GM23338 (cell line): ENCODE measurements around the gene ENOSF1. TPM values are rescaled to one million over a fixed set of nuclear protein-coding genes. Genes with fewer than 3 reads are reported as not detected.

Experiments used
- ATAC-seq: fragments of 200-7000 bp; cut with Tn5 transposase; 3 replicates; pipeline ENCODE4 v1.9.1; 2020
- DNase-seq: peaks from one replicate; pipeline ENCODE4 v3.0.0-alpha.2; 2015; ENCODE audit warnings: low spot score
- H2AFZ ChIP-seq: fragments of 200-600 bp; sonication (generic); 2 replicates; pipeline ENCODE4 v1.8.0; 2016; ENCODE audit warnings: antibody characterized with exemption, mild to moderate bottlenecking, moderate library complexity
- H3F3A ChIP-seq: fragments of 200-600 bp; sonication (generic); replicated peaks from 2 replicates; pipeline ENCODE4 v1.8.0; 2017; ENCODE audit warnings: antibody characterized with exemption, mixed run types, low read depth
- H3K27ac ChIP-seq: fragments of 200-600 bp; sonication (generic); 2 replicates; pipeline ENCODE4 v1.6.1; 2016; ENCODE audit warnings: low read depth
- H3K27me3 ChIP-seq: fragments of 200-600 bp; sonication (generic); 2 replicates; pipeline ENCODE4 v1.8.0; 2016; ENCODE audit warnings: mild to moderate bottlenecking, mixed run types, moderate library complexity; ENCODE audit not compliant: insufficient read depth
- H3K36me3 ChIP-seq: fragments of 200-600 bp; sonication (generic); 2 replicates; pipeline ENCODE4 v1.8.0; 2016; ENCODE audit warnings: mild to moderate bottlenecking; ENCODE audit not compliant: insufficient read depth
- H3K4me1 ChIP-seq: fragments of 200-600 bp; sonication (generic); 2 replicates; pipeline ENCODE4 v1.8.0; 2016; ENCODE audit warnings: mild to moderate bottlenecking, moderate library complexity; ENCODE audit not compliant: insufficient read depth
- H3K4me2 ChIP-seq: fragments of 200-600 bp; sonication (generic); 2 replicates; pipeline ENCODE4 v1.7.1; 2017; ENCODE audit warnings: mixed run types
- H3K4me3 ChIP-seq: fragments of 200-600 bp; sonication (generic); 2 replicates; pipeline ENCODE4 v1.6.1; 2016; ENCODE audit warnings: mixed run types
- H3K79me2 ChIP-seq: fragments of 200-600 bp; sonication (generic); replicated peaks from 2 replicates; pipeline ENCODE4 v1.8.0; 2017; ENCODE audit warnings: mild to moderate bottlenecking; ENCODE audit not compliant: insufficient read depth
- H3K9me2 ChIP-seq: fragments of 200-600 bp; sonication (generic); 2 replicates; pipeline ENCODE4 v1.8.0; 2017; ENCODE audit not compliant: insufficient read depth
- H4K20me1 ChIP-seq: fragments of 200-600 bp; sonication (generic); replicated peaks from 2 replicates; pipeline ENCODE4 v1.8.0; 2017; ENCODE audit warnings: mild to moderate bottlenecking; ENCODE audit not compliant: insufficient read depth
- H3K27ac Mint-ChIP-seq: 2 replicates; pipeline ENCODE4 v1.8.0; 2020; ENCODE audit warnings: inconsistent platforms, mild to moderate bottlenecking, moderate library complexity, mixed read lengths
- H3K27me3 Mint-ChIP-seq: 3 replicates; pipeline ENCODE4 v1.8.0; 2022; ENCODE audit warnings: low read depth, mild to moderate bottlenecking, moderate library complexity, mixed read lengths, inconsistent platforms; ENCODE audit not compliant: insufficient read depth, poor library complexity
- H3K36me3 Mint-ChIP-seq: 3 replicates; pipeline ENCODE4 v1.8.0; 2021; ENCODE audit warnings: low read depth, mild to moderate bottlenecking, inconsistent platforms, moderate library complexity, mixed read lengths
- H3K4me1 Mint-ChIP-seq: 3 replicates; pipeline ENCODE4 v1.8.0; 2020; ENCODE audit warnings: mild to moderate bottlenecking, inconsistent platforms, mixed read lengths
- H3K4me3 Mint-ChIP-seq: 3 replicates; pipeline ENCODE4 v1.8.0; 2021; ENCODE audit warnings: moderate library complexity, mild to moderate bottlenecking, inconsistent platforms, mixed read lengths
- H3K9me3 Mint-ChIP-seq: 3 replicates; pipeline ENCODE4 v1.8.0; 2020; ENCODE audit warnings: moderate library complexity, mild to moderate bottlenecking, inconsistent platforms, mixed read lengths
- CREB1 ChIP-seq: fragments of 250-450 bp; sonication (Bioruptor Pico); IDR thresholded peaks from 2 replicates; pipeline ENCODE4 v1.5.0; 2020; ENCODE audit warnings: low read depth, mild to moderate bottlenecking, moderate library complexity
- EZH2 ChIP-seq: fragments of 200-600 bp; sonication (generic); IDR thresholded peaks from one replicate; pipeline ENCODE4 v1.8.0; 2017; ENCODE audit warnings: antibody characterized with exemption, mild to moderate bottlenecking, low read depth; ENCODE audit not compliant: unreplicated experiment
- EZH2phosphoT487 ChIP-seq: fragments of 200-600 bp; sonication (generic); IDR thresholded peaks from one replicate; pipeline ENCODE4 v1.8.1; 2018; ENCODE audit warnings: antibody characterized with exemption; ENCODE audit not compliant: unreplicated experiment
- JUNB ChIP-seq: IDR thresholded peaks from one replicate; pipeline ENCODE4 v1.6.1; 2016; ENCODE audit warnings: antibody characterized with exemption; ENCODE audit not compliant: unreplicated experiment
- NANOG ChIP-seq: IDR thresholded peaks from 2 replicates; pipeline ENCODE4 v1.6.1; 2016; ENCODE audit warnings: antibody characterized with exemption, borderline replicate concordance
- POLR2AphosphoS5 ChIP-seq: IDR thresholded peaks from 2 replicates; pipeline ENCODE4 v1.6.1; 2016; ENCODE audit warnings: antibody characterized with exemption, low read depth
- STAT1 ChIP-seq: IDR thresholded peaks from one replicate; pipeline ENCODE4 v1.6.1; 2016; ENCODE audit warnings: antibody characterized with exemption; ENCODE audit not compliant: unreplicated experiment
- ZNF114 ChIP-seq: fragments of 250-450 bp; sonication (Bioruptor Pico); IDR thresholded peaks from 2 replicates; pipeline ENCODE4 v1.5.0; 2020; ENCODE audit warnings: mild to moderate bottlenecking, moderate library complexity
- ZNF331 ChIP-seq: fragments of 250-450 bp; sonication (Bioruptor Pico); IDR thresholded peaks from 2 replicates; pipeline ENCODE4 v1.5.0; 2020; ENCODE audit warnings: low read depth, mild to moderate bottlenecking, moderate library complexity
- polyA plus RNA-seq: library from polyadenylated mRNA; unstranded; fragments of >200 nt; fragmentation: Nextera tagmentation; extraction: Ambion mirVana; gene quantifications from 2 replicates; pipeline ENCODE4 v1.2.1, GENCODE V29; 2016
- total RNA-seq: library from RNA; depleted of rRNA; stranded (reverse); fragments of >200 nt; shearing (Covaris generic); gene quantifications from 2 replicates; pipeline ENCODE4 v1.2.3, GENCODE V29; 2014
- TF ChIP-seq, protein P1 (sequence below): IDR thresholded peaks from 2 replicates; pipeline ENCODE4 v1.6.1; 2016; ENCODE audit warnings: antibody characterized with exemption
- TF ChIP-seq, protein P2 (sequence below), 2 experiments: fragments of 200-600 bp in 1 of 2; sonication (generic) in 1 of 2; conservative IDR thresholded peaks; 2 replicates each; pipeline versions ENCODE4 v1.5.1 to v1.6.1; 2016 to 2017; ENCODE audit warnings: antibody characterized with exemption in 2 of 2, low read depth in 2 of 2, mild to moderate bottlenecking in 2 of 2, moderate library complexity in 1 of 2
- TF ChIP-seq, protein P3 (sequence below): fragments of 250-450 bp; sonication (Bioruptor Pico); IDR thresholded peaks from 2 replicates; pipeline ENCODE4 v1.5.0; 2020; ENCODE audit warnings: mild to moderate bottlenecking, moderate library complexity
- TF ChIP-seq, protein P4 (sequence below): IDR thresholded peaks from one replicate; pipeline ENCODE4 v1.6.1; 2018; ENCODE audit warnings: antibody characterized with exemption; ENCODE audit not compliant: unreplicated experiment

Gene ENOSF1
- total and polyA plus RNA-seq, 2 experiments from 2014 or later = 30.1 to 36.4 TPM

DNA sequence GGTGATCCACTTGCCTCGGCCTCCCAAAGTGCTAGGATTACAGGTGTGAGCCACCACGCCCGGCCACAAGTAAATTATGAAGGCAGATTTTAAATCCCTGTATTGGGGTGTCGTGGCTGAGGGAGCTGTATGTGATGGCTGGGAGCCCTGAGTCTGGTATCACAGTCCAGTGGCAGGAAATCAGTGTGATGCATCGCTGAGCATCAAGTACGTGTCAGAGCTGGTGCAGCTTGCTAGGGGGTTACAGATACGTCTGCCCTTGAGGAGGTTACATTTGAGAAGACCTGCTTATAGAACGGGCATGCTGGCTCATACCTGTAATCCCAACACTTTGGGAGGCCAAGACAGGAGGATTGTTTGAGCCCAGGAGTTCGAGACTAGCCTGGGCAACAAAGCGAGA, 4.3 kb downstream of the ENOSF1 start (continued):
- TF ChIP-seq EZH2phosphoT487 (no peak), POLR2AphosphoS5 (no peak), ZNF114 (CRISPR knock-in tag) (no peak), STAT1 (no peak), ZNF331 (CRISPR knock-in tag) (no peak), JUNB (no peak), NANOG (no peak)
- TF ChIP-seq, protein P1, sequence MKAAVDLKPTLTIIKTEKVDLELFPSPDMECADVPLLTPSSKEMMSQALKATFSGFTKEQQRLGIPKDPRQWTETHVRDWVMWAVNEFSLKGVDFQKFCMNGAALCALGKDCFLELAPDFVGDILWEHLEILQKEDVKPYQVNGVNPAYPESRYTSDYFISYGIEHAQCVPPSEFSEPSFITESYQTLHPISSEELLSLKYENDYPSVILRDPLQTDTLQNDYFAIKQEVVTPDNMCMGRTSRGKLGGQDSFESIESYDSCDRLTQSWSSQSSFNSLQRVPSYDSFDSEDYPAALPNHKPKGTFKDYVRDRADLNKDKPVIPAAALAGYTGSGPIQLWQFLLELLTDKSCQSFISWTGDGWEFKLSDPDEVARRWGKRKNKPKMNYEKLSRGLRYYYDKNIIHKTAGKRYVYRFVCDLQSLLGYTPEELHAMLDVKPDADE = no peak
- TF ChIP-seq, protein P2, sequence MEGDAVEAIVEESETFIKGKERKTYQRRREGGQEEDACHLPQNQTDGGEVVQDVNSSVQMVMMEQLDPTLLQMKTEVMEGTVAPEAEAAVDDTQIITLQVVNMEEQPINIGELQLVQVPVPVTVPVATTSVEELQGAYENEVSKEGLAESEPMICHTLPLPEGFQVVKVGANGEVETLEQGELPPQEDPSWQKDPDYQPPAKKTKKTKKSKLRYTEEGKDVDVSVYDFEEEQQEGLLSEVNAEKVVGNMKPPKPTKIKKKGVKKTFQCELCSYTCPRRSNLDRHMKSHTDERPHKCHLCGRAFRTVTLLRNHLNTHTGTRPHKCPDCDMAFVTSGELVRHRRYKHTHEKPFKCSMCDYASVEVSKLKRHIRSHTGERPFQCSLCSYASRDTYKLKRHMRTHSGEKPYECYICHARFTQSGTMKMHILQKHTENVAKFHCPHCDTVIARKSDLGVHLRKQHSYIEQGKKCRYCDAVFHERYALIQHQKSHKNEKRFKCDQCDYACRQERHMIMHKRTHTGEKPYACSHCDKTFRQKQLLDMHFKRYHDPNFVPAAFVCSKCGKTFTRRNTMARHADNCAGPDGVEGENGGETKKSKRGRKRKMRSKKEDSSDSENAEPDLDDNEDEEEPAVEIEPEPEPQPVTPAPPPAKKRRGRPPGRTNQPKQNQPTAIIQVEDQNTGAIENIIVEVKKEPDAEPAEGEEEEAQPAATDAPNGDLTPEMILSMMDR (conservative IDR thresholded peaks at IDR 0.05; ENCODE audit: low read depth in 2 of 2) = no peak

DNA sequence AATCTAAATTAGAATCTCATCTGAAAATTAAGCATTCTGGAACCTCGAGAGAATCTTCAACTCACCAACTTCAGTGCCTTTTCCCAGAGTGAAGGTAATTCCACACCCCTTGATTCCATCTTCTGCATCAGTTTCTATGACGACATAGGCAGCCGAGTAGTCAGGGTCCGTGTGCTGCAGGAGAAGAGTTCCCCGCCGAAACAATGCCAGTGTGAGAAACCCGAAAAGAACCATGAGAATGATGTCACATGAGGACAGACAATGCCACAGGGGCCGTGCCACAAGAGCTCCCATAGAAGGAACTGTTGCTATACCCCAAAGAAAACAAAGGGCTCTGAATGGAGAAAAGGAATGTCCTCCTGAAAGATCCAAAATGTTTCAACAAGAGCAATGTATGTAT, 6.0 kb downstream of the ENOSF1 start:
- H3K79me2 ChIP-seq = peaks cover 55% of the 10 kb centered on the region
- no peak for ATAC-seq
- H3K4me1 Mint-ChIP-seq = peaks cover 6% of the 10 kb centered on the region
- H3K9me3 Mint-ChIP-seq = no peaks in the 10 kb centered on the region; the same call in 2 of the 3 replicates
- H4K20me1 ChIP-seq = peaks cover 51% of the 10 kb centered on the region
- H3K4me3 ChIP-seq = no peak overlapping the region
- H3K27ac Mint-ChIP-seq = no peak overlapping the region
- no peak overlapping the region for H3K27ac ChIP-seq
- peaks cover 59% of the 10 kb centered on the region for H3K36me3 Mint-ChIP-seq
- no peak for DNase-seq
- H3K27me3 ChIP-seq = no peaks in the 10 kb centered on the region
- no peaks in the 10 kb centered on the region; the same call in 1 of the 2 replicates for H3F3A ChIP-seq
- H3K27me3 Mint-ChIP-seq = peaks cover 2% of the 10 kb centered on the region
- no peak overlapping the region for H3K4me3 Mint-ChIP-seq
- H3K4me2 ChIP-seq = no peak overlapping the region
- no peaks in the 10 kb centered on the region for H3K9me2 ChIP-seq
- H3K4me1 ChIP-seq = peaks cover 3% of the 10 kb centered on the region
- H3K36me3 ChIP-seq = no peaks in the 10 kb centered on the region; the same call in 1 of the 2 replicates
- no peak overlapping the region for H2AFZ ChIP-seq
- no peak for TF ChIP-seq EZH2
- no peak for TF ChIP-seq POLR2AphosphoS5
- TF ChIP-seq CREB1 (CRISPR knock-in tag) = no peak
- TF ChIP-seq, protein P3, sequence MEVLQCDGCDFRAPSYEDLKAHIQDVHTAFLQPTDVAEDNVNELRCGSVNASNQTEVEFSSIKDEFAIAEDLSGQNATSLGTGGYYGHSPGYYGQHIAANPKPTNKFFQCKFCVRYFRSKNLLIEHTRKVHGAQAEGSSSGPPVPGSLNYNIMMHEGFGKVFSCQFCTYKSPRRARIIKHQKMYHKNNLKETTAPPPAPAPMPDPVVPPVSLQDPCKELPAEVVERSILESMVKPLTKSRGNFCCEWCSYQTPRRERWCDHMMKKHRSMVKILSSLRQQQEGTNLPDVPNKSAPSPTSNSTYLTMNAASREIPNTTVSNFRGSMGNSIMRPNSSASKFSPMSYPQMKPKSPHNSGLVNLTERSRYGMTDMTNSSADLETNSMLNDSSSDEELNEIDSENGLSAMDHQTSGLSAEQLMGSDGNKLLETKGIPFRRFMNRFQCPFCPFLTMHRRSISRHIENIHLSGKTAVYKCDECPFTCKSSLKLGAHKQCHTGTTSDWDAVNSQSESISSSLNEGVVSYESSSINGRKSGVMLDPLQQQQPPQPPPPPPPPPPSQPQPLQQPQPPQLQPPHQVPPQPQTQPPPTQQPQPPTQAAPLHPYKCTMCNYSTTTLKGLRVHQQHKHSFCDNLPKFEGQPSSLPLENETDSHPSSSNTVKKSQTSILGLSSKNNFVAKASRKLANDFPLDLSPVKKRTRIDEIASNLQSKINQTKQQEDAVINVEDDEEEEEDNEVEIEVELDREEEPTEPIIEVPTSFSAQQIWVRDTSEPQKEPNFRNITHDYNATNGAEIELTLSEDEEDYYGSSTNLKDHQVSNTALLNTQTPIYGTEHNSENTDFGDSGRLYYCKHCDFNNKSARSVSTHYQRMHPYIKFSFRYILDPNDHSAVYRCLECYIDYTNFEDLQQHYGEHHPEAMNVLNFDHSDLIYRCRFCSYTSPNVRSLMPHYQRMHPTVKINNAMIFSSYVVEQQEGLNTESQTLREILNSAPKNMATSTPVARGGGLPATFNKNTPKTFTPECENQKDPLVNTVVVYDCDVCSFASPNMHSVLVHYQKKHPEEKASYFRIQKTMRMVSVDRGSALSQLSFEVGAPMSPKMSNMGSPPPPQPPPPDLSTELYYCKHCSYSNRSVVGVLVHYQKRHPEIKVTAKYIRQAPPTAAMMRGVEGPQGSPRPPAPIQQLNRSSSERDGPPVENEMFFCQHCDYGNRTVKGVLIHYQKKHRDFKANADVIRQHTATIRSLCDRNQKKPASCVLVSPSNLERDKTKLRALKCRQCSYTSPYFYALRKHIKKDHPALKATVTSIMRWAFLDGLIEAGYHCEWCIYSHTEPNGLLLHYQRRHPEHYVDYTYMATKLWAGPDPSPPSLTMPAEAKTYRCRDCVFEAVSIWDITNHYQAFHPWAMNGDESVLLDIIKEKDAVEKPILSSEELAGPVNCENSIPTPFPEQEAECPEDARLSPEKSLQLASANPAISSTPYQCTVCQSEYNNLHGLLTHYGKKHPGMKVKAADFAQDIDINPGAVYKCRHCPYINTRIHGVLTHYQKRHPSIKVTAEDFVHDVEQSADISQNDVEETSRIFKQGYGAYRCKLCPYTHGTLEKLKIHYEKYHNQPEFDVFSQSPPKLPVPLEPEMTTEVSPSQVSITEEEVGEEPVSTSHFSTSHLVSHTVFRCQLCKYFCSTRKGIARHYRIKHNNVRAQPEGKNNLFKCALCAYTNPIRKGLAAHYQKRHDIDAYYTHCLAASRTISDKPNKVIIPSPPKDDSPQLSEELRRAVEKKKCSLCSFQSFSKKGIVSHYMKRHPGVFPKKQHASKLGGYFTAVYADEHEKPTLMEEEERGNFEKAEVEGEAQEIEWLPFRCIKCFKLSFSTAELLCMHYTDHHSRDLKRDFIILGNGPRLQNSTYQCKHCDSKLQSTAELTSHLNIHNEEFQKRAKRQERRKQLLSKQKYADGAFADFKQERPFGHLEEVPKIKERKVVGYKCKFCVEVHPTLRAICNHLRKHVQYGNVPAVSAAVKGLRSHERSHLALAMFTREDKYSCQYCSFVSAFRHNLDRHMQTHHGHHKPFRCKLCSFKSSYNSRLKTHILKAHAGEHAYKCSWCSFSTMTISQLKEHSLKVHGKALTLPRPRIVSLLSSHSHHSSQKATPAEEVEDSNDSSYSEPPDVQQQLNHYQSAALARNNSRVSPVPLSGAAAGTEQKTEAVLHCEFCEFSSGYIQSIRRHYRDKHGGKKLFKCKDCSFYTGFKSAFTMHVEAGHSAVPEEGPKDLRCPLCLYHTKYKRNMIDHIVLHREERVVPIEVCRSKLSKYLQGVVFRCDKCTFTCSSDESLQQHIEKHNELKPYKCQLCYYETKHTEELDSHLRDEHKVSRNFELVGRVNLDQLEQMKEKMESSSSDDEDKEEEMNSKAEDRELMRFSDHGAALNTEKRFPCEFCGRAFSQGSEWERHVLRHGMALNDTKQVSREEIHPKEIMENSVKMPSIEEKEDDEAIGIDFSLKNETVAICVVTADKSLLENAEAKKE (CRISPR knock-in tag) = no peak
- TF ChIP-seq, protein P4, sequence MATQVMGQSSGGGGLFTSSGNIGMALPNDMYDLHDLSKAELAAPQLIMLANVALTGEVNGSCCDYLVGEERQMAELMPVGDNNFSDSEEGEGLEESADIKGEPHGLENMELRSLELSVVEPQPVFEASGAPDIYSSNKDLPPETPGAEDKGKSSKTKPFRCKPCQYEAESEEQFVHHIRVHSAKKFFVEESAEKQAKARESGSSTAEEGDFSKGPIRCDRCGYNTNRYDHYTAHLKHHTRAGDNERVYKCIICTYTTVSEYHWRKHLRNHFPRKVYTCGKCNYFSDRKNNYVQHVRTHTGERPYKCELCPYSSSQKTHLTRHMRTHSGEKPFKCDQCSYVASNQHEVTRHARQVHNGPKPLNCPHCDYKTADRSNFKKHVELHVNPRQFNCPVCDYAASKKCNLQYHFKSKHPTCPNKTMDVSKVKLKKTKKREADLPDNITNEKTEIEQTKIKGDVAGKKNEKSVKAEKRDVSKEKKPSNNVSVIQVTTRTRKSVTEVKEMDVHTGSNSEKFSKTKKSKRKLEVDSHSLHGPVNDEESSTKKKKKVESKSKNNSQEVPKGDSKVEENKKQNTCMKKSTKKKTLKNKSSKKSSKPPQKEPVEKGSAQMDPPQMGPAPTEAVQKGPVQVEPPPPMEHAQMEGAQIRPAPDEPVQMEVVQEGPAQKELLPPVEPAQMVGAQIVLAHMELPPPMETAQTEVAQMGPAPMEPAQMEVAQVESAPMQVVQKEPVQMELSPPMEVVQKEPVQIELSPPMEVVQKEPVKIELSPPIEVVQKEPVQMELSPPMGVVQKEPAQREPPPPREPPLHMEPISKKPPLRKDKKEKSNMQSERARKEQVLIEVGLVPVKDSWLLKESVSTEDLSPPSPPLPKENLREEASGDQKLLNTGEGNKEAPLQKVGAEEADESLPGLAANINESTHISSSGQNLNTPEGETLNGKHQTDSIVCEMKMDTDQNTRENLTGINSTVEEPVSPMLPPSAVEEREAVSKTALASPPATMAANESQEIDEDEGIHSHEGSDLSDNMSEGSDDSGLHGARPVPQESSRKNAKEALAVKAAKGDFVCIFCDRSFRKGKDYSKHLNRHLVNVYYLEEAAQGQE = no peak
